CD14-positive monocyte (primary cell): Measurements from ENCODE around the gene IL9. TPM values are rescaled to one million over a fixed set of nuclear protein-coding genes. Genes with fewer than 3 reads are reported as not detected.

ENCODE experiments used
- DNase-seq, 3 donors: peaks; one replicate each; pipeline ENCODE4 v3.0.0-alpha.2; 2011 to 2022
- H2AFZ ChIP-seq: 2 replicates; pipeline ENCODE4 v1.6.0; 2012; ENCODE audit warnings: mild to moderate bottlenecking, low read depth, low read length, inconsistent platforms; ENCODE audit not compliant: insufficient read depth, poor library complexity, severe bottlenecking
- H3K27ac ChIP-seq, 2 donors: 1 replicate in 1 of 2; 2 replicates in 1 of 2; pipeline ENCODE4 v1.5.1; 2012 to 2013; ENCODE audit warnings: low read length in 2 of 2, control low read depth in 1 of 2, inconsistent platforms in 1 of 2, low read depth in 1 of 2, mild to moderate bottlenecking in 1 of 2
- H3K27me3 ChIP-seq, 2 donors: one replicate each; pipeline versions ENCODE4 v1.6.0 to v1.6.1; 2011 to 2013; ENCODE audit warnings: low read length in 2 of 2; ENCODE audit not compliant: control insufficient read depth in 2 of 2, insufficient read depth in 2 of 2
- H3K36me3 ChIP-seq, 2 donors: replicated peaks in 1 of 2; 1 replicate in 1 of 2; 2 replicates in 1 of 2; pipeline versions ENCODE4 v1.5.1 to v1.6.1; 2012 to 2013; ENCODE audit warnings: low read length in 2 of 2, control low read depth in 1 of 2, inconsistent platforms in 1 of 2, mild to moderate bottlenecking in 1 of 2; ENCODE audit not compliant: insufficient read depth in 2 of 2, control insufficient read depth in 1 of 2
- H3K4me1 ChIP-seq, 2 donors: 1 replicate in 1 of 2; 2 replicates in 1 of 2; pipeline versions ENCODE4 v1.5.1 to v1.6.1; 2012 to 2013; ENCODE audit warnings: low read length in 2 of 2, control low read depth in 1 of 2, inconsistent platforms in 1 of 2, mild to moderate bottlenecking in 1 of 2, moderate library complexity in 1 of 2; ENCODE audit not compliant: insufficient read depth in 2 of 2, control insufficient read depth in 1 of 2
- H3K4me2 ChIP-seq: replicated peaks from 2 replicates; pipeline ENCODE3; 2012; ENCODE audit warnings: low read length, moderate library complexity, mild to moderate bottlenecking; ENCODE audit not compliant: poor library complexity, severe bottlenecking; ENCODE audit errors: extremely low read depth
- H3K4me3 ChIP-seq, 3 experiments: fragments of 200-600 bp in 1 of 3; sonication (generic) in 1 of 3; replicated peaks in 1 of 3; 1 replicate in 2 of 3; 2 replicates in 1 of 3; pipeline ENCODE4 v1.5.1; 2011 to 2013; ENCODE audit warnings: low read length in 3 of 3, mild to moderate bottlenecking in 3 of 3, control low read depth in 2 of 3, low read depth in 2 of 3, inconsistent platforms in 1 of 3, moderate library complexity in 1 of 3
- H3K79me2 ChIP-seq: 2 replicates; pipeline ENCODE4 v1.6.0; 2012; ENCODE audit warnings: mild to moderate bottlenecking, control low read depth, inconsistent platforms, low read length, moderate library complexity; ENCODE audit not compliant: insufficient read depth
- H3K9ac ChIP-seq: 2 replicates; pipeline ENCODE4 v1.6.0; 2017; ENCODE audit warnings: low read length, mild to moderate bottlenecking; ENCODE audit not compliant: insufficient read depth, poor library complexity, severe bottlenecking
- H3K9me3 ChIP-seq, 2 donors: replicated peaks in 1 of 2; 1 replicate in 1 of 2; 2 replicates in 1 of 2; pipeline versions ENCODE4 v1.5.1 to v1.6.1; 2012 to 2013; ENCODE audit warnings: low read length in 2 of 2, control low read depth in 1 of 2; ENCODE audit not compliant: control insufficient read depth in 1 of 2, insufficient read depth in 1 of 2
- H4K20me1 ChIP-seq: 2 replicates; pipeline ENCODE4 v1.6.0; 2012; ENCODE audit warnings: mild to moderate bottlenecking, low read length, control low read depth, moderate library complexity; ENCODE audit not compliant: insufficient read depth
- H3K27ac Mint-ChIP-seq, 7 donors: one replicate each; pipeline ENCODE4 v1.8.0; 2020; ENCODE audit warnings: mild to moderate bottlenecking in 7 of 7, mixed read lengths in 7 of 7, moderate library complexity in 6 of 7, inconsistent platforms in 2 of 7
- H3K27me3 Mint-ChIP-seq, 3 donors: one replicate each; pipeline ENCODE4 v1.8.0; 2021 to 2022; ENCODE audit warnings: low read depth in 3 of 3, mild to moderate bottlenecking in 3 of 3, mixed read lengths in 3 of 3, moderate library complexity in 3 of 3, inconsistent platforms in 1 of 3
- H3K36me3 Mint-ChIP-seq, 2 donors: one replicate each; pipeline ENCODE4 v1.8.0; 2020; ENCODE audit warnings: mixed read lengths in 2 of 2, inconsistent platforms in 1 of 2, mild to moderate bottlenecking in 1 of 2
- H3K4me1 Mint-ChIP-seq: one replicate; pipeline ENCODE4 v1.8.0; 2020; ENCODE audit warnings: mild to moderate bottlenecking, mixed read lengths
- H3K4me3 Mint-ChIP-seq, 2 donors: one replicate each; pipeline ENCODE4 v1.8.0; 2020; ENCODE audit warnings: mild to moderate bottlenecking in 2 of 2, mixed read lengths in 2 of 2, moderate library complexity in 1 of 2
- H3K9me3 Mint-ChIP-seq, 7 donors: one replicate each; pipeline ENCODE4 v1.8.0; 2020 to 2022; ENCODE audit warnings: mixed read lengths in 7 of 7, mild to moderate bottlenecking in 6 of 7, moderate library complexity in 6 of 7, inconsistent platforms in 2 of 7
- WGBS: methylation state at CpG from one replicate; pipeline ENCODE4 v1.1.5; 2013; ENCODE audit warnings: missing lambda C conversion rate; ENCODE audit not compliant: insufficient coverage; 5-methylcytosine and 5-hydroxymethylcytosine counted together
- intact Hi-C, 2 donors: fragments of 100-400 bp; cut with micrococcal nuclease; formaldehyde crosslinking; loops; one replicate each; pipeline versions ENCODE4 v1.15.0 to v1.15.1; 2023
- polyA plus RNA-seq, 3 donors: library from polyadenylated mRNA; depleted of rRNA in 1 of 3; unstranded in 2 of 3; stranded (reverse) in 1 of 3; fragments of 300-500 nt in 2 of 3; fragments of >200 nt in 1 of 3; fragmentation: Illumina TruSeq in 2 of 3; gene quantifications; 1 replicate in 2 of 3; 2 replicates in 1 of 3; pipeline ENCODE4 v1.2.3, GENCODE V29; 2012 to 2021
- TF ChIP-seq, protein P1 (sequence below): fragments of 200-600 bp; IDR thresholded peaks from one replicate; pipeline ENCODE4 v1.8.0; 2022; ENCODE audit warnings: antibody characterized with exemption, mild to moderate bottlenecking

Gene IL9
- polyA plus RNA-seq, 3 donors, result not detected

DNA sequence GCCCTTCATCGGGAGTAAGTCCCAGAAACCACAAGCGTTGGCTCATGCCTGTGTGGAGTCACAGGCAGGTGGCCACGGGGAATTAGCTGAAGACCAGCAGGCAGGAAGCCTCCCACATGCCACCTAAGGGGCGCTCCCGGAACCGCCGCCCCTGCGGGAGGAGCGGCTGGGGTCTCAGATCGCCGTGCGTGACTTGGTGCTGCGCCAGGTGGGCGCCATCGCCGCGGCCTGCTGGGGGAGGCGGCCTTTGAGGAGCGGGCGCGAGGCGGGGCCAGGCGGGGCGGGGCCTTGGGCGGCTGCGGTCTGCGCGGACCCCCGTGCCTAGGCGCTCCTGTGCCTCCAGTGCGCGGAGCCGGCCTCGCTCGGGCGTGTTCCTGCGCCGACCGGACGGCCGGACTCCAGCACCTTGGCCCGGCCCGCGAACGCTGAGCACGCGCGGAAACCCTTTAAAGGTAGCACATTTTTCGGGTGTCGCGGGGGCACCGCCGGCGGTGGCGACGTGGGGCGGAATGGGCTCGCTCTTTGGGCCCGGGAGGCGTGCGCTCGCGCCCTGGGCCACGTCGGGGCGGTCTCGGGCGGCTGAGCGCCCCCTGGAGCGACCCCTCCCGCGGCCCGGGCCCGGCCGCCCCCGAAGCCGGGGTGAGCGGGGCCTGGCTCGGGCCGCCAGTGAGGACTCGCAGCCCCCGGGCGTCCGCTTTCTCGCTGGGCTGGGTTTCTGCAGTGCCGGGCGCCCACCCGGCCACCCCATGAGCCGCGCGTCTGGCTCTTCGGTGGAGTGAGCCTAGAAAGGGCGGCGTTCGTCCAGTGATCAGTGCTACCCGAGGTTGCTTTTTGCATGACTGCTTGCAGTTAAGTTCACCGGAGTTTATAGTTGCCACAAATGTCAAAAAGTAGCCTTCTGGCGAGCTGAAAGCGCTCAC, 34.6 kb upstream of the IL9 start:
- Histone ChIP-seq H3K9me3 (no peaks in the 10 kb centered on the region), H2AFZ (no peak overlapping the region), H3K36me3 (no peaks in the 10 kb centered on the region), H3K9ac (no peak overlapping the region), H4K20me1 (no peaks in the 10 kb centered on the region), H3K4me2 (peak overlapping the region; percentile 4), H3K27ac (no peak overlapping the region), H3K4me1 (no peaks in the 10 kb centered on the region), H3K79me2 (no peaks in the 10 kb centered on the region), H3K4me3 (no peak overlapping the region), H3K27me3 (peaks cover 67 to 85% of the 10 kb centered on the region in 2 donors)
- Mint-ChIP-seq H3K9me3 (peaks cover 0 to 14% (median 5%) of the 10 kb centered on the region in 7 donors), H3K27ac (no peak overlapping the region), H3K4me3 (peak overlapping the region in 1 of 2 donors; percentile 75), H3K4me1 (no peaks in the 10 kb centered on the region), H3K36me3 (peaks cover 0 to 2% of the 10 kb centered on the region in 2 donors), H3K27me3 (peaks cover 60 to 77% (median 62%) of the 10 kb centered on the region in 3 donors)
- TF ChIP-seq, protein P1, sequence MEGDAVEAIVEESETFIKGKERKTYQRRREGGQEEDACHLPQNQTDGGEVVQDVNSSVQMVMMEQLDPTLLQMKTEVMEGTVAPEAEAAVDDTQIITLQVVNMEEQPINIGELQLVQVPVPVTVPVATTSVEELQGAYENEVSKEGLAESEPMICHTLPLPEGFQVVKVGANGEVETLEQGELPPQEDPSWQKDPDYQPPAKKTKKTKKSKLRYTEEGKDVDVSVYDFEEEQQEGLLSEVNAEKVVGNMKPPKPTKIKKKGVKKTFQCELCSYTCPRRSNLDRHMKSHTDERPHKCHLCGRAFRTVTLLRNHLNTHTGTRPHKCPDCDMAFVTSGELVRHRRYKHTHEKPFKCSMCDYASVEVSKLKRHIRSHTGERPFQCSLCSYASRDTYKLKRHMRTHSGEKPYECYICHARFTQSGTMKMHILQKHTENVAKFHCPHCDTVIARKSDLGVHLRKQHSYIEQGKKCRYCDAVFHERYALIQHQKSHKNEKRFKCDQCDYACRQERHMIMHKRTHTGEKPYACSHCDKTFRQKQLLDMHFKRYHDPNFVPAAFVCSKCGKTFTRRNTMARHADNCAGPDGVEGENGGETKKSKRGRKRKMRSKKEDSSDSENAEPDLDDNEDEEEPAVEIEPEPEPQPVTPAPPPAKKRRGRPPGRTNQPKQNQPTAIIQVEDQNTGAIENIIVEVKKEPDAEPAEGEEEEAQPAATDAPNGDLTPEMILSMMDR, result no peak
- 3% methylated on average over 99 of the region's 99 CpGs for WGBS
- intact Hi-C loops, result no loop called here
- no peak for DNase-seq

DNA sequence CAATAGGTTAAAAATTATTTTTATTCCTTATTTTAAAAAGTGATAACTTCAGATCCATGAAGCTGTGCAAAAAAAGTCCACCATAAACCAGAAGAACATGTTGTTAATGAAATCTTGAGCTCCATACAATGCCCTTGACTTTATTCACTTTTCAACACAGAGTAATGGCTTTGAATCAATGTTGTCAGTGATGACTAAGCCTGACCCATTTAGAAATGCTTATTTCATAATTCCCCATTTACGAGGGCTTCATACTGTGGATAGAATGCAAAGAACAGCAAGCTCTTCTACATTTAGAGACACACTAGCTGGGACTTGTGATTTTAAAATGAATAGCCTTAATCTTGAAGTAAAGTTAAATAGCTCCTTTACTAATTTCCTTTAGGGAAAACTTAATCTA, 25.7 kb upstream of the IL9 start:
- H4K20me1 ChIP-seq, result no peaks in the 10 kb centered on the region
- Mint-ChIP-seq H3K27me3 (peaks cover 22 to 44% (median 33%) of the 10 kb centered on the region in 3 donors), H3K27ac (no peak overlapping the region), H3K9me3 (peaks cover 0 to 2% (median 0%) of the 10 kb centered on the region in 7 donors), H3K4me3 (no peak overlapping the region), H3K4me1 (no peaks in the 10 kb centered on the region), H3K36me3 (no peaks in the 10 kb centered on the region)
- H3K27me3 ChIP-seq, result peaks cover 46 to 47% of the 10 kb centered on the region in 2 donors
- no peak for DNase-seq
- no peaks in the 10 kb centered on the region for H3K36me3 ChIP-seq
- WGBS, result no CpG with 5 or more reads among the region's 1 CpG
- no peak overlapping the region for H2AFZ ChIP-seq
- H3K9me3 ChIP-seq, result no peaks in the 10 kb centered on the region
- intact Hi-C loops, result no loop called here
- H3K4me3 ChIP-seq, result no peak overlapping the region
- no peaks in the 10 kb centered on the region for H3K79me2 ChIP-seq
- H3K27ac ChIP-seq, result no peak overlapping the region
- H3K4me2 ChIP-seq, result no peak overlapping the region
- H3K4me1 ChIP-seq, result no peaks in the 10 kb centered on the region
- H3K9ac ChIP-seq, result no peak overlapping the region
- TF ChIP-seq, protein P1, result no peak
